HEK293T (cell line): Measurements from ENCODE around the gene UBAP1L.
"Not testable (repeated sequence)": the region's sequence is repeated elsewhere in the genome, so short reads cannot be mapped to it uniquely, and the experiment has no call there.

Experiments used
- CTCF ChIA-PET: fragments of 350-600 bp; formaldehyde crosslinking; extraction: SDS; loops from one replicate; lab custom pipeline; 2021; ENCODE audit warnings: antibody characterized with exemption, inconsistent platforms; lab: Yijun Ruan, JAX
- POLR2A ChIA-PET: fragments of 350-600 bp; formaldehyde crosslinking; extraction: SDS; loops from one replicate; lab custom pipeline; 2020; ENCODE audit warnings: antibody characterized with exemption, inconsistent platforms; lab: Yijun Ruan, JAX
- DNase-seq: peaks from one replicate; pipeline ENCODE4 v3.0.0; 2012; ENCODE audit warnings: mixed read lengths; ENCODE audit errors: extremely low spot score
- ARNT ChIP-seq: fragments of 450-650 bp; IDR thresholded peaks from 2 replicates; pipeline ENCODE4 v1.6.1; 2017; ENCODE audit warnings: mild to moderate bottlenecking
- BHLHE40 ChIP-seq: fragments of 450-650 bp; IDR thresholded peaks from 2 replicates; pipeline ENCODE4 v1.6.1; 2016; ENCODE audit warnings: mild to moderate bottlenecking, moderate library complexity, borderline replicate concordance
- CTBP1 ChIP-seq: fragments of 450-650 bp; IDR thresholded peaks from 2 replicates; pipeline ENCODE4 v1.6.1; 2016; ENCODE audit warnings: borderline replicate concordance
- ELF4 ChIP-seq: fragments of 450-650 bp; IDR thresholded peaks from 2 replicates; pipeline ENCODE4 v1.6.1; 2017; ENCODE audit warnings: antibody characterized with exemption
- FOXA1 ChIP-seq: fragments of 450-650 bp; IDR thresholded peaks from 2 replicates; pipeline ENCODE4 v1.6.1; 2016; ENCODE audit warnings: mild to moderate bottlenecking
- FOXK2 ChIP-seq: fragments of 450-650 bp; IDR thresholded peaks from 2 replicates; pipeline ENCODE4 v1.6.1; 2016; ENCODE audit warnings: mild to moderate bottlenecking
- FOXM1 ChIP-seq: fragments of 450-650 bp; IDR thresholded peaks from 2 replicates; pipeline ENCODE4 v1.6.1; 2017; ENCODE audit warnings: mild to moderate bottlenecking, borderline replicate concordance
- HDGF ChIP-seq: fragments of 450-650 bp; IDR thresholded peaks from 2 replicates; pipeline ENCODE4 v1.6.1; 2017; ENCODE audit warnings: antibody characterized with exemption, borderline replicate concordance
- L3MBTL2 ChIP-seq: fragments of 450-650 bp; conservative IDR thresholded peaks from 2 replicates; pipeline ENCODE4 v1.6.1; 2016; ENCODE audit warnings: mild to moderate bottlenecking
- LEF1 ChIP-seq: fragments of 450-650 bp; IDR thresholded peaks from 2 replicates; pipeline ENCODE4 v1.6.1; 2017; ENCODE audit warnings: mild to moderate bottlenecking, borderline replicate concordance
- NFRKB ChIP-seq: fragments of 450-650 bp; IDR thresholded peaks from 2 replicates; pipeline ENCODE4 v1.6.1; 2016; ENCODE audit warnings: mild to moderate bottlenecking, moderate library complexity
- SP1 ChIP-seq: fragments of 450-650 bp; IDR thresholded peaks from 2 replicates; pipeline ENCODE4 v1.6.1; 2017
- SUZ12 ChIP-seq: fragments of 450-650 bp; IDR thresholded peaks from 2 replicates; pipeline ENCODE4 v1.6.1; 2016; ENCODE audit warnings: mild to moderate bottlenecking
- TARDBP ChIP-seq: fragments of 450-650 bp; IDR thresholded peaks from 2 replicates; pipeline ENCODE4 v1.6.1; 2016
- ZNF384 ChIP-seq: fragments of 450-650 bp; IDR thresholded peaks from 2 replicates; pipeline ENCODE4 v1.6.1; 2016
- TF ChIP-seq, protein P1 (sequence below): fragments of 450-650 bp; IDR thresholded peaks from 2 replicates; pipeline ENCODE4 v1.6.1; 2016

UBAP1L gene

DNA sequence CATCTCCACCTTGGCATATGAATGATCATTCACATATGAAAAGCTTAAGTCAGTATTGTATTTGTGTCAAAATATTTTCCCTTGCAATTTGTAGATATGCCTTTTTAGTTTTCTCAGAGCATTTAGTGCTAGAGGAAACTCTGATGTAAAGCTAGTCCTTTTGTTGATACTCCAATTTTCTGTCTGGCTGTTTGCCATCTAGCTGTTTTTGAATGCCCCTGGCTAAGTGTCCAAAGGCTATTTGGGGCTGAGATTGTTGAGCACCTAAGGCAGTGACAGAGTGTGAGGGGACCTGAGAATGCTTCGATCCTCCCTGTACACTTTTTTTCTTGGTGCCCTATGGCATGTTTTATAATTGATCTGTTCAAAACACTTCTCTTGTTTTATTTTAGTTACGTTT lies 66.8 kb downstream of the UBAP1L start:
- DNase-seq, result no peak

DNA sequence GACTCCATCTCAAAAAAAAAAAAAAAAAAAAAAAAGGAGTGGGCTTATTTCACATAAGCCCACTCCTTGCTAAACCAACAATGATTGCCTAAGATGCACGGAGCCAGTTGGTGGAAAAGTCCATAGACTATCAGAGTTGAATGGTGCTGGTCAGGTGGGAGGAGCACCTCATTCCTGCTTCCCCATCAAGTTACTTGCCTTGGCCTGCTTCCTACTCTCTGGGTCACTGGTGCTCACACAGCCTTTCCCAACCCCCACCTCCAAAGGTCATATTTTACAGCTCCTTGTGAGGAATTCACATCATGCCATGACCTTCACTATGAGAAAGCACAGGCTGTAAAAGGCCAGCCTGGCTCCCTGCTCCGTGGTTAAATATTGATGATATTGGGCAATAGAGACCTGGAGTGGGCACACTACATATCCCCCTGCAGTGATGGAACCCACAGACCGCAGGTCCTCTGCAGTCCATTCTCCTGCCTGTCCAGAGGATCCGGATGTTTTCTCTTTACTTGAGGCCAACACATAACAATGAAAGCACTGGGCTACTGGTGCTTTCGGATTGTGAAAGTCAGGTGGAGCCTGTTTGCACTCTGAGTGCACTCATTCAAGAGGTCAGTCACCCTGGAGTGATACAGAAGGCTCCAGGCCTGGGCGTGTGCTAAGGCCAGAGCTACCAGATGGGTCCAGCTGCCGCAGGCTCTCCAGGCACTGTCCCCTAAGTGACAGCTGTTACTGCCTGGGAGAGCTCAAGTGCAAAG lies 70.1 kb downstream of the UBAP1L start, which contains the start of gene SLC51B:
Gene SLC51B, plus strand, starts transcription at position 664 of the 758 bp plus-strand sequence. CDS start 4,618 bp downstream, outside the sequence.
- ChIA-PET POLR2A (no interaction called here), CTCF (interaction anchor here (0.5 to 0.6 kb wide), 2 partner anchors 22 kb away, joined by 3 to 4 read pairs; no protein-coding TSS in a partner anchor)
- TF ChIP-seq FOXA1, result no peak
- TF ChIP-seq, protein P1, sequence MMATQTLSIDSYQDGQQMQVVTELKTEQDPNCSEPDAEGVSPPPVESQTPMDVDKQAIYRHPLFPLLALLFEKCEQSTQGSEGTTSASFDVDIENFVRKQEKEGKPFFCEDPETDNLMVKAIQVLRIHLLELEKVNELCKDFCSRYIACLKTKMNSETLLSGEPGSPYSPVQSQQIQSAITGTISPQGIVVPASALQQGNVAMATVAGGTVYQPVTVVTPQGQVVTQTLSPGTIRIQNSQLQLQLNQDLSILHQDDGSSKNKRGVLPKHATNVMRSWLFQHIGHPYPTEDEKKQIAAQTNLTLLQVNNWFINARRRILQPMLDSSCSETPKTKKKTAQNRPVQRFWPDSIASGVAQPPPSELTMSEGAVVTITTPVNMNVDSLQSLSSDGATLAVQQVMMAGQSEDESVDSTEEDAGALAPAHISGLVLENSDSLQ, result no peak
- no peak for TF ChIP-seq FOXK2
- TF ChIP-seq L3MBTL2, result no peak
- TF ChIP-seq SP1, result no peak
- no peak for TF ChIP-seq ZNF384
- no peak for TF ChIP-seq TARDBP
- no peak for TF ChIP-seq NFRKB
- no peak for TF ChIP-seq ELF4
- TF ChIP-seq ARNT, result no peak
- TF ChIP-seq BHLHE40, result no peak
- TF ChIP-seq SUZ12, result no peak
- no peak for TF ChIP-seq HDGF
- no peak for TF ChIP-seq FOXM1
- TF ChIP-seq CTBP1, result no peak
- TF ChIP-seq LEF1, result no peak
- DNase-seq, result no peak

More for the DNA sequence above, 66.8 kb downstream of the UBAP1L start:
- TF ChIP-seq SP1 (no peak), BHLHE40 (no peak), FOXK2 (no peak), NFRKB (no peak), FOXM1 (no peak), TARDBP (no peak), CTBP1 (no peak), ZNF384 (no peak), ELF4 (no peak), SUZ12 (no peak), LEF1 (no peak), HDGF (no peak), L3MBTL2 (no peak), FOXA1 (no peak), ARNT (no peak)
- TF ChIP-seq, protein P1, result no peak
- POLR2A ChIA-PET, result no interaction called here
- CTCF ChIA-PET, result interaction anchor here (1.5 kb wide), 1 partner anchor 53 kb away, joined by 5 read pairs; no protein-coding TSS in a partner anchor

DNA sequence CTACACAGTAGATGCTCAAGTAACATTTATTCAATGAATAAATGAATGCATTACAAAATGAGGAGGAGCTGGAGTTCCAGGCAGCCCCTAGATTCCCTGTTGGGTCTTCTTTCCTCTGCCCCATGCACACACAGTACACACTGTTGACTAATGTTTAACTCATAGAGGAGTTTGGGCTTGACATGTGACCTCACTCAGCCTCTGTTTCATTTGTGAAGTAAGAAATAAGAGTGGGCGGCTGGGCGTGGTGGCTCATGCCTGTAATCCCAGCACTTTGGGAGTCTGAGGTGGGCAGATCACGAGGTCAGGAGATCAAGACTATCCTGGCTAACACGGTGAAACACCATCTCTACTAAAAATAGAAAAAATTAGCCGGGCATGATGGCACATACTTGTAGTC lies 70.8 kb downstream of the UBAP1L start:
- DNase-seq, POLR2A ChIA-PET: not testable (repeated sequence)
- CTCF ChIA-PET, result interaction anchor here (0.6 to 0.8 kb wide), 3 partner anchors 10 to 22 kb away, joined by 3 to 4 read pairs (median 3); no protein-coding TSS in a partner anchor

DNA sequence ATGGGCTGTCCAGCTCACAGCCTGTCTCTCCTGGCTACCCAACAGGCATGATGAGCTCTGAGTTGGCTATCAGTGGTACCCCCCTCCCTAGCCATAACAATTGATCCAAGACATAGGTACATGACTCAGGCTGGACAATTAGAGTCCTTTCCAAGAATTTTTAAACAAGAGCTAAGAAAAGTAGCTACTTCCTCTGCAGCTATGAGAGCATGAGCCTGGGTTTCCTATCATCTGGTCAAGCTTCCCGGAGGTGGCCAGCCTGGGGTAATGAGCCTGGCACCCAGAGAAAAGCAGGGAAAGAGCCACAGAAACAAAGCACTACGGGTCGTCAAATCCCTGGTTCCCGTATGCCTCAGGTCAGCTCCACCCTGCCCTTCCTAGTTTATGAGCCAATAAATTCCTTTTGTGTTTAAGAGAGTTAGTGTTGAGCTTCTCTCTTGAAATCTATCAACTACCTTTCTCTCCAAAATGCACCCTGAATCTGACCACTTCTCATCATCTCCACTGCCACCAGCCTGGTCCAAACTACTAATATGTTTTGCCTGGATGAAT lies 72.1 kb downstream of the UBAP1L start:
- TF ChIP-seq ARNT, result no peak
- TF ChIP-seq FOXA1, result no peak
- TF ChIP-seq SP1, result no peak
- no peak for TF ChIP-seq CTBP1
- TF ChIP-seq NFRKB, result no peak
- TF ChIP-seq ELF4, result no peak

More for the DNA sequence above, 72.1 kb downstream of the UBAP1L start:
- no peak for DNase-seq
- CTCF ChIA-PET, result interaction anchor here (0.6 to 1.0 kb wide), 3 partner anchors 42 to 458 kb away, joined by 3 to 4 read pairs (median 4); no protein-coding TSS in a partner anchor
- POLR2A ChIA-PET, result interaction anchor here (0.9 kb wide), 1 partner anchor 143 kb away, joined by 3 read pairs; the partner anchor contains the start of gene CLPX
